GF-D8 (cell line): ENCODE data around the gene SLC25A26.
"Not testable (repeated sequence)": the region's sequence is repeated elsewhere in the genome, so short reads cannot be mapped to it uniquely, and the experiment has no call there.

Experiments used
- DNase-seq: peaks from one replicate; lab custom pipeline; 2025; lab: John Stamatoyannopoulos, UW

Gene SLC25A26

GRCh38 chr3:66270288-66270687 lies 49.5 kb downstream of the SLC25A26 start:
- DNase-seq = no peak

GRCh38 chr3:66270701-66271100 lies 49.9 kb downstream of the SLC25A26 start:
- no peak for DNase-seq

DNA sequence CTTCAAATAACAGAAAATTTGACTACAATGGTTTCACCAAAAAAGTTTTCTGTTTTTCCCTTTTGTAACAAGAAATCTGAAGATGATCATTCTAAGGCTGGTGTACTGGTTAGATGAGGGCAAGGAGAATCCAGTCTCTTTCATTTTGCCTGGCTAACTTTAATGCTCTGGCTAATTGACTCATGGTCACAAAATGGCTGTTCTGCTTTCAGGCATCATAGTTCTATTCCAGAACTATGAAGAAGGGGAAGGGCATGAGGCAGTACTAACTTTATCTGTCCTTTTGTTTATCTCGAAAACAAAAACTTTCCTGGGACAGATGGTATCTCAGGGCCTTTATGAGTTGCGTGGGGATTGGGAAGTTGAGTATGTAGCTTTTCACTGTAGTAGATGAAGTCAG lies 50.4 kb downstream of the SLC25A26 start:
- DNase-seq = no peak

- DNase-seq = no peak
These were observed 51.2 kb downstream of the SLC25A26 start for GRCh38 chr3:66272016-66272415.

DNA sequence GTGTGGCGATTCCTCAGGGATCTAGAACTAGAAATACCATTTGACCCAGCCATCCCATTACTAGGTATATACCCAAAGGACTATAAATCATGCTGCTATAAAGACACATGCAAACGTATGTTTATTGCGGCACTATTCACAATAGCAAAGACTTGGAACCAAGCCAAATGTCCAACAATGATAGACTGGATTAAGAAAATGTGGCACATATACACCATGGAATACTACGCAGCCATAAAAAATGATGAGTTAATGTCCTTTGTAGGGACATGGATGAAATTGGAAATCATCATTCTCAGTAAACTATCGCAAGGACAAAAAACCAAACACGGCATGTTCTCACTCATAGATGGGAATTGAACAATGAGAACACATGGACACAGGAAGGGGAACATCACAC lies 54.0 kb downstream of the SLC25A26 start:
- not testable (repeated sequence) for DNase-seq

DNA sequence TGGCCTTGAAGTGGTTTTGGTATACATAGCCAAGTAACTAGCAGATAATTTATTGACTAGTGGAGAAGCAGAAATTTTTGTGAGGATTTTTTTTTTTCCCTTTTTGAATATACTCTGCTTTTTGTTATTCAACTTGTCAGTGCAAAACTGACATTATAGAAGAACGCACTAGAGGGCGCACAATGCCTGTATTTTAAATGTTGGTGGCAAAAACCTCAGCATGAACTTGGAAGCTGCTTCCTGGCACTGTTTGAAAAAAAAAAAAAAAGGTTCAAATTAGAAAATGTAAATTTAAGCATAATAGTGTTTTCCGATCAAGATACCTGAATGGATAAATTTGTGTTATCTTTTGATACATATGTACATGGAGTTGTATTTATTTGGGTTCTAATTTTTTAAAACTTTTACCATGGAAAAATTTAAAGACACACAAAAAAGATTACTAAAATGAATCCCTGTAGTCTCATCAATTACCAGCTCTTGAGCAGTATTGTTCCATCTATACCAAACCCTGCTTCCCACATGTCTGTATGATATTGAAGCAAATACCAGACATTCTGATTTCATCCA lies 56.0 kb downstream of the SLC25A26 start:
- DNase-seq = peak; percentile 15

GRCh38 chr3:66279168-66279567 lies 58.4 kb downstream of the SLC25A26 start:
- DNase-seq = no peak

DNA sequence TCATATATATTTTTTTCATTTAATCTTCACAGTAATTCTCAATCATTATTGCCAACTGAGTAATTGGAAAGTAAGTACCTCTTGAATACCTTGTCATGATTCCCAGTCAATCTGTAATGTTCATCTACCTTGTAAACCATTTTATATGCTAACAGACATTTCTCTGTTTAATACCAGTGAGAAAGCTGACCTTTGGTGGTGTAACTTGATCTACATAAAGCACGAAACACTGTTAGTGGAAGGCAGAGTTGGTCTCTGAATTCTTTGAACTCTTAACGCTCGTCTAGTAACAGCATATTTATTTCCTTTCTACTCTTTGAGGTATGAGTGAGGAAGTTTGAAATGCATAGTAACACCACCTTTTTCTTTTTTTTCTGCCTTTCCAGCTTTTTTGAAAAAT lies 59.5 kb downstream of the SLC25A26 start:
- no peak for DNase-seq

DNA sequence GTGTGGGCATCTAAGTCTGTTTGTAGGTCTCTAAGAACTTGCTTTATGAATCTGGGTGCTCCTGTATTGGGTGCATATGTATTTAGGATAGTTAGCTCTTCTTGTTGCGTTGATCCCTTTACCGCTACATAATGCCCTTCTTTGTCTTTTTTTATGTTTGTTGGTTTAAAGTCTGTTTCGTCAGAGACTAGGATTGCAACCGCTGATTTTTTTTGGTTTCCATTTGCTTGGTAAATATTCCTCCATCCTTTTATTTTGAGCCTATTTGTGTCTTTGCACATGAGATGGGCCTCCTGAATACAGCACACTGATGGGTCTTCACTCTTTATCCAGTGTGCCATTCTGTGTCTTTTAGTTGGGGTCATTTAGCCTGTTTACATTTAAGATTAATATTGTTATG lies 71.1 kb downstream of the SLC25A26 start:
- not testable (repeated sequence) for DNase-seq

DNA sequence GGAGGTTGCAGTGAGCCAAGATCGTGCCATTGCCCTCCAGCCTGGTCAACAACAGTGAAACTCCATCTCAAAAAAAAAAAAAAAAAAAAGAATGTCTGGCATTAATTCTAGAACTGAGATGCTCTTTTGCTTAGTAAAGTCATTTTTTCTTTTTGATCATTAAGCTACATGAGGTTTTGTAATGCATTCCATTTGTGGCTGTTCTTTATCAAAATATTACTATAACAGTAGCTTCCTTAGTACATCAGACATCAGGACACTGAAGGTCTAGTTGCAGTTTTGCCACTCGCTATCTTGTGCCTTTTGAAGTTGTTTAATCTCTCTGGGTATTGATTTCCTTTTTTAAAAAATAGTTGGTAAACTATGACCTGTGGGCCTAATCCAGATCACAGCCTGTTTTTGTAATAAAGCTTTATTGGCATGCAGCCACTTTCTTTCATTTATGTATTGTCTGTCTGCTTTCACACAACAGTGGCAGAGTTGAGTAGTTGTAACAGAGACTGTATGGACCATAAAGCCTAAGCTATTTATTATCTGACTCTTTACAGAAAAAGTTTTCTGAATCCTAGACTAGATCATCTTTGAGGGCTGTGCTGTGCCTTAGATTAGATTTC lies 76.6 kb downstream of the SLC25A26 start:
- DNase-seq = no peak

DNA sequence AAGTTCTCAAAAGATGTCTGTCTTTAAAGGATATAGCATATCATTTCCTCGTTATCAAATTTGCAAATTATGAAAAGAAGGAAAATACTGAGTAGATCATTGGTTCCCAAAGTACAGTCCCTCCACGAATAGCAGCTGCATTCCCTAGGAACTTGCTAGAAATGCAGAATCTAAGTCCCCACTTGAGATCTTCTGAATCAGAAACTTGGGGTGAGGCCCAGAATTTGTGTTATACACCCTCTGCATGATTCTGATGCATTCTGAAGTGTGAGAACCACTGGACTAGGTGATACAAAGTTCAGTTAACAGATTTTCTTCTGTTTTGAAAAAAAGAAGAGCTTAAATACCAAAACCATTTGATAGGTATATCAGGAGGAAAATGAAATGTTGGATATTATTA lies 77.1 kb downstream of the SLC25A26 start:
- no peak for DNase-seq

DNA sequence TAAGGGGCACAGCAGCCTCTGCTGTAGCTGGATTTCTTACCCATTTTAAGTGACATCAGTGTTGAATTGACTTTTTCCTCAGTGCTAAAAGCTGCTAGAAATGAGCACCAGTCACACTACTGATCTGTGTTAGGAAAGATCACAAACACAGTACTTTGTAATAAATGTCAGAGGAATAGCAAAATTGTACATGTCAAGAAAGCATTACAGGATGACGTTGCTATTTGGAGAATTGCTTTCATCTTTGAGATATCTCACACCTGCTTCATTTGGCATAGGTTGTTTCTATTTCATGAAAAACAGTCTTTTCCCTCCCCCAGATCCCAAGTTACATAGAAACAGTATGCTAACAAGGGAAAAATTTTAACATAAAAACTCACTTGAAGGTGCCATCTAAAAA lies 77.8 kb downstream of the SLC25A26 start:
- DNase-seq = no peak

GRCh38 chr3:66299085-66299484 lies 78.3 kb downstream of the SLC25A26 start:
- not testable (repeated sequence) for DNase-seq

DNA sequence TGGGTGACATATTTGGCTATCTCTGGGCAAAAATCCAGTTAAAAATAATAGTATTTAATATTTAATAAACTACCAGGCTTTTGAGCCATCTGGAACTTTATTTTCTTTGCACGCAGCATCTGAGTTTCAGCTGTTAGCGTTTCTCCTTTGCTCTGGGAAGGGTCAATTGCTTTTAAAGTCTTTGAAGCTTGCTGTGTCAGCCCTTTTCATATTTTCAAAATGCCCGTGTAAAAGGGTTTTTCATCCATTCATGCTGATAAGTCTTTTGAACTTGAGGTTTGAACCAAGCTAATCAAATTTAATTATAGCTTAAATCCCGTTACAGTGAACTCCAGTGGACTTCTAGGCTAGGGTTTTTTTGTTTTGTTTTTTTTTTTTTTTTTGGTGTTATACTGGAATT lies 79.1 kb downstream of the SLC25A26 start:
- DNase-seq = no peak

- DNase-seq = no peak
These were observed 81.5 kb downstream of the SLC25A26 start for GRCh38 chr3:66302288-66302687.

GRCh38 chr3:66303491-66303901 lies 82.7 kb downstream of the SLC25A26 start:
- DNase-seq = no peak

DNA sequence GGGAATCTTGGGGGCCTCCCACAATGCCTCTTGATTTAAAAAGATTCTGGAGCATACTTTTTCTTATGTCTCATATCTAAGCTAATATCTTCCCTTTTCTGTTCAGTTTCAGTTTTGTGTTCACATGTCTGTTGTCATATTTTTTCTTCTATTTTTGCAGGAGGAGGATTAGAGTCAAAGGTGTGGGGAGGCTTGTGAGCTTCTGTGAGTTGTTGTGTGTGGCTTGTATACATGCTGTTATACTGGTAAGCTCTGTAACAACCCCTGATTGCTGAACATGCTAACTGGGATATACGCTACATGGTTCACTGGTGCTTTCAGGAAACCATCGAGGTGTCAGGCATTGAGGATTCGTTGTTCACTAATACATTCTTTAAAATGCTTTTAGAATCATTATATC lies 83.5 kb downstream of the SLC25A26 start:
- DNase-seq = no peak

DNA sequence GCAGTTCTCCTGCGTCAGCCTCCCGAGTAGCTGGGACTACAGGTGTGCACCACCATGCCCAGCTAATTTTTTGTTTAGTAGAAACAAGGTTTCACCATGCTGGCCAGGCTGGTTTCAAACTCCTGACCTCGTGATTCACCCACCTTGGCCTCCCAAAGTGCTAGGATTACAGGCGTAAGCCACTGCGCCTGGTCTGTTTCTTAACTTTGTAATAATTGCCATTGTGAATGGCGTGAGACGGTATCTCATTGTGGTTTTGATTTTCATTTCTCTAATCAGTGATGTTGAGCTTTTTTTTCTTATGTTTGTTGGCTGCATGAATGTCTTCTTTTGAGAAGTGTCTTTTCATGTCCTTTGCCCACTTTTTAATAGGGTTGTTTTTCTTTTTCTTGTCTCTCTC lies 85.3 kb downstream of the SLC25A26 start:
- not testable (repeated sequence) for DNase-seq

GRCh38 chr3:66306991-66307390 lies 86.2 kb downstream of the SLC25A26 start:
- not testable (repeated sequence) for DNase-seq

GRCh38 chr3:66312039-66312438 lies 91.2 kb downstream of the SLC25A26 start:
- no peak for DNase-seq

DNA sequence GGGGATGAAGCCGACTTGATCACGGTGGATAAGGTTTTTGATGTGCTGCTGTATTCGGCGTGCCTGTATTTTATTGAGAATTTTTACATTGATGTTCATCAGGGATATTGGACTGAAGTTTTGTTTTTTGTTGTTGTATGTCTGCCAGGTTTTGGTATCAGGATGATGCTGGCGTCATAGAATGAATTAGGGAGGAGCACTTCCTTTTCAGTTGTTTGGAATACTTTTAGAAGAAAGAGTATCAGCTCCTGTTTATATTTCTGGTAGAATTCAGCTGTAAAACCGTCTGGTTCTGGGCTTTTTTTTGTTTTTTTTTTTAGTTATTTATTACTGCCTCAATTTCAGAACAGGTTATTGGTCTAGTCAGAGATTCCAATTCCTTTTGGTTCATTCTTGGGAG lies 93.7 kb downstream of the SLC25A26 start:
- DNase-seq = no peak

DNA sequence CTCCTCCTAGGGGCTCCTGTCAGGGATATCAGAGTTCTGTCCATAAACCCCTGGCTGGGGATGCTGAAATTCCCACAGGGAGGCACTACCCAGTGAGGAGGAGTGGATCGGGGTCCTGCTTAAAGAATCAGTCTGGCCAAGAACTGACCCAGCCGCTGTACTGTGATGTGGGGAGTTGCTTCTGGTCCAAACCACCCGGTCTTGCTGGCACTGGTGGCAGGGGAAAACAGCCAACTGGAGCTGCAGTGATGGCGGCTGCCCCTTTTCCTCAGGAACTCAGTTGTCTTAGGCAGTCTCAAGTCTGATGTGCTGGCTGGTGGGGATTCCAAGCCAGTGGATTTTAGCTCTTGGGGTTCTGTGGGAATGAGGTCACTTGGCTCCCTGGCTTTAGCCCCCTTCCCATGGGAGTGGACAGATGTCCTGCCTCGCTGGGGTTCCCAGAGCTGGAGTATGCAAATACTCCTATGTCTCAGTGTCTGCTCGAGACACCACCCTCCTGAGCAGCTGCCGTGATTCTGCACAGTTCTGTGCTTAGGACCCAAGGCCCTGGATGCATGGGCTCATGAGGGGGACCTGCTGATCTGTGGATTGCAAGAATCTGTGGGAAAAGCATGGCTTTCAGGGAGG lies 97.1 kb downstream of the SLC25A26 start:
- DNase-seq = no peak

DNA sequence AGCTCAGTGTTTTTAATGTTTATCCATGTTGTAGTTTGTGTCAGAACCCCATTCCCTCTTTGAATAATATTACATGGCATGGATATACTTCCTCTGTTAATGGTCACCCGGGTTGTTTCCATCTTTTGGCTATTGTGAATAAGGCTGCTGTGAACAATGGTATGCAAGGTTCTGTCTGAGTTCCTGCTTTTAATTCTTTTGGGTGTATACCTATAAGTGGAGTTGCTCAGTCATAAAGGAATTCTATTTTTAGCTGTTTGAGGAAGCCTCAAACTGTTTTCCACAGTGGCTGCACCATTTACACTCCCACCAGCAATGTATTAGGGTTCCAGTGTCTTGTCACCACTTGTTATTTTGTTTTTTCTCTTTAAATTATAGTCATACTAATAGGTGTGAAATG lies 99.6 kb downstream of the SLC25A26 start:
- no peak for DNase-seq

DNA sequence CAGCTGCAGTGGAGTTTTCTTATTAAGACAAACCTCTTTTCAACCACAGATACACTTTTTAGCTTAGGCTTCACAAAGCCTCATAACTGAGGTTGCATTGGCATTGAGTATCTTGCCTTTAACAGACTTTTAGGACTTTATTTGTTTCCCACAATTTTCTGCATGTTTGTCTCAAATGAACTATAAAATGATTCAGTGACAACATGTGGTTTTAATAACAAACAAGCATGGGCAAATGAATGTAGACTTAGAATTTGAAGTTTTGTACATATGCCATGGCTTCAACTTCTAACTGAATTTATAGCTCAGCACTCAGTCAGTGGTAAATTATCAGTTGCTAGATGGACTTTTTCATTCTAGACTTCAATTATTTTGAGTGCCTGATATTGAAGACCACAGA lies 101.6 kb downstream of the SLC25A26 start:
- no peak for DNase-seq
